ENCODE results near the gene ACIN1.

The ACIN1 gene

DNA sequence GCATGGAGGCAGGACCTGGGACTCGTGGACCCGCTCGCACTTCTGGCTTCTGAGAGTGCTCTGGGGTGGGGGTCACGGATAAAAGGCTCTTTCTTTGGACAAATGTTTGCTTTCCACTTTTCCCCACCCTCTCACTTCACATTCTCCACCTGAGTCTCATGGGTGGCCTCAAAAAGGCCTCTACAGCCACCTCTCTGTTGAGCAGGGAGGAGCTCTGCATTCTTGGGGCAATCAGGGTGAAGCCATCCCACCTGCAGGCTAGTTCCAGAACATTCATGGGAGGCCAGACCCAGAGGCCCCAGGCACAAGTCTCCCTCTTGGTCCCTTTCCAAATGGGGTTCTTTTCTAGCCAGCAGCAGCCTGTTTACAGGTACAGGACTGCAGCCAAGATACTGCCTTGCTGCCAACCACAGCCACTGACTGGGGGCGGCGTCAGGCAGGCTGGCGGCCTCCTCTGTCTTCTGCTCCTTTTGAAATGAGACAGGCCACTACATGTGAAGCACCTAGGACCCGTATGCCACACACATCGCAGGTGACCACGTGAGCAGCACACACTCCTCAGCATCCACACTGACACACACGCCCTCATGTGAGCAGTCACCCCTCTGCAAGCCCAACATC, 42.4 kb upstream of the ACIN1 start:
- H2BK15ac ChIP-seq (ENCODE audit: low read length): no peak overlapping the region
- H3K14ac ChIP-seq (ENCODE audit: low read length): peak overlapping the region; percentile 82
- no peak overlapping the region for H2AK5ac ChIP-seq (ENCODE audit: low read depth, low read length)
- peak overlapping the region; percentile 25 for H3K23ac ChIP-seq (ENCODE audit: low read depth, low read length, poor library complexity)
- peak overlapping the region; percentile 53 for H4K91ac ChIP-seq (ENCODE audit: low read depth, low read length, poor library complexity)
- H2BK120ac ChIP-seq (ENCODE audit: low read depth, low read length): no peak overlapping the region
- no peak overlapping the region for H3K9ac ChIP-seq (ENCODE audit: low read depth, low read length, poor library complexity)
- H3K18ac ChIP-seq (ENCODE audit: low read length): peak overlapping the region; percentile 35
- no peak overlapping the region for H2BK5ac ChIP-seq (ENCODE audit: low read length)
- no peak overlapping the region for H3K4me2 ChIP-seq (ENCODE audit: insufficient read depth, low read length, poor library complexity, severe bottlenecking)
- peak overlapping the region; percentile 58 for H2BK12ac ChIP-seq (ENCODE audit: low read length)
- peak overlapping the region in 1 of 2 donors; percentile 25 for H3K4me3 ChIP-seq (ENCODE audit: low read length in 2 of 2)
- H3K27ac ChIP-seq (replicated peaks; ENCODE audit: low read length): no peak overlapping the region
- H3K9me3 ChIP-seq (replicated peaks in 1 of 2; ENCODE audit: control insufficient read depth in 2 of 2, insufficient read depth in 1 of 2, low read depth in 1 of 2, low read length in 2 of 2): no peaks in the 10 kb centered on the region
- peaks cover 0 to 23% of the 10 kb centered on the region in 2 donors for H3K36me3 ChIP-seq (replicated peaks in 1 of 2; ENCODE audit: control insufficient read depth in 2 of 2, insufficient read depth in 2 of 2, low read length in 2 of 2)
- no peak overlapping the region for H4K8ac ChIP-seq (ENCODE audit: low read depth, low read length)
- DNase-seq (ENCODE audit: low spot score): no peak
- H2AFZ ChIP-seq (ENCODE audit: low read length): no peak overlapping the region
- no CpG with 5 or more reads among the region's 11 CpGs for WGBS, 2 donors (ENCODE audit: extremely low coverage in 2 of 2, insufficient read length in 2 of 2, insufficient replicate concordance in 1 of 2)
- H3K27me3 ChIP-seq (ENCODE audit: control insufficient read depth in 3 of 3, insufficient read depth in 3 of 3, low read depth in 1 of 3, low read length in 3 of 3): no peaks in the 10 kb centered on the region
- no peak overlapping the region for H3K4ac ChIP-seq (ENCODE audit: low read length)
- no peaks in the 10 kb centered on the region for H3K4me1 ChIP-seq (ENCODE audit: control insufficient read depth in 2 of 2, insufficient read depth in 1 of 2, low read depth in 1 of 2, low read length in 2 of 2)
- no peaks in the 10 kb centered on the region for H3K79me1 ChIP-seq (ENCODE audit: low read depth, low read length)

DNA sequence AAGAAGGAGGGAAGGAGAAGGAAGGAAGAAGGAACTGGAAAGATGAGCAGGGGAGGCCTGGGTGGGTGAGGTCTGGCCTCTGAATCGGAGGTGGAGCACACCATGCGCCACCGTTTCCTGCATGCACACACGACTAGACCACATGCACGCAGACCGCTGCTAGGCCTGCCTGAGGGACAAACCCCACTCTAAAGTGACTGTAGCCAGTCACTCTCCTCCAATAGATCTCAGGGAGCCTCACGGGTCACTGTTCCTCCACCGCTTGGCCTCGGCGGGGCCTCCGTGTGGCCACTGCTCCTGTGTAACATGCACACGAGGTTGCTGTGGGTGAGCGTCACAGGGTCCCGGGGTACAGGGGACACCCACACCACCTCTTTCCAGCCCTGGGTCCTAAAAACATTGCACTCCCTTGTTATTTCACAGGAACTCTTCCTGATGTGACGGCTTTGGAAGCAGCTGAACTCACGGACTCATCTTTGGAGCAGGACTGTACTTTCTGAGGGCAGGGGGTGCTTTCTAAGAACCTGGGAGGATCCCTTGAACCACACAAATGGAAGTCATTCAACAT, 41.7 kb upstream of the ACIN1 start:
- no peak overlapping the region for H2AK5ac ChIP-seq (ENCODE audit: low read depth, low read length)
- H3K9ac ChIP-seq (ENCODE audit: low read depth, low read length, poor library complexity): peak overlapping the region; percentile 37
- no peak overlapping the region for H2AFZ ChIP-seq (ENCODE audit: low read length)
- H3K27me3 ChIP-seq (ENCODE audit: control insufficient read depth in 3 of 3, insufficient read depth in 3 of 3, low read depth in 1 of 3, low read length in 3 of 3): no peaks in the 10 kb centered on the region
- peaks cover 0 to 23% of the 10 kb centered on the region in 2 donors for H3K36me3 ChIP-seq (replicated peaks in 1 of 2; ENCODE audit: control insufficient read depth in 2 of 2, insufficient read depth in 2 of 2, low read length in 2 of 2)
- H2BK120ac ChIP-seq (ENCODE audit: low read depth, low read length): no peak overlapping the region
- H2BK5ac ChIP-seq (ENCODE audit: low read length): no peak overlapping the region
- no peak overlapping the region for H3K27ac ChIP-seq (replicated peaks; ENCODE audit: low read length)
- H4K91ac ChIP-seq (ENCODE audit: low read depth, low read length, poor library complexity): no peak overlapping the region
- WGBS, 2 donors (ENCODE audit: extremely low coverage in 2 of 2, insufficient read length in 2 of 2, insufficient replicate concordance in 1 of 2): no CpG with 5 or more reads among the region's 16 CpGs
- H3K9me3 ChIP-seq (replicated peaks in 1 of 2; ENCODE audit: control insufficient read depth in 2 of 2, insufficient read depth in 1 of 2, low read depth in 1 of 2, low read length in 2 of 2): no peaks in the 10 kb centered on the region
- peak overlapping the region; percentile 75 for H3K23ac ChIP-seq (ENCODE audit: low read depth, low read length, poor library complexity)
- no peak overlapping the region for H3K14ac ChIP-seq (ENCODE audit: low read length)
- no peak overlapping the region for H3K4ac ChIP-seq (ENCODE audit: low read length)
- no peak for DNase-seq (ENCODE audit: low spot score)
- H2BK15ac ChIP-seq (ENCODE audit: low read length): no peak overlapping the region
- no peak overlapping the region for H3K4me3 ChIP-seq (ENCODE audit: low read length in 2 of 2)
- H3K4me1 ChIP-seq (ENCODE audit: control insufficient read depth in 2 of 2, insufficient read depth in 1 of 2, low read depth in 1 of 2, low read length in 2 of 2): no peaks in the 10 kb centered on the region
- H3K79me1 ChIP-seq (ENCODE audit: low read depth, low read length): no peaks in the 10 kb centered on the region
- H2BK12ac ChIP-seq (ENCODE audit: low read length): no peak overlapping the region
- peak overlapping the region; percentile 65 for H4K8ac ChIP-seq (ENCODE audit: low read depth, low read length)
- no peak overlapping the region for H3K4me2 ChIP-seq (ENCODE audit: insufficient read depth, low read length, poor library complexity, severe bottlenecking)
- peak overlapping the region; percentile 27 for H3K18ac ChIP-seq (ENCODE audit: low read length)

DNA sequence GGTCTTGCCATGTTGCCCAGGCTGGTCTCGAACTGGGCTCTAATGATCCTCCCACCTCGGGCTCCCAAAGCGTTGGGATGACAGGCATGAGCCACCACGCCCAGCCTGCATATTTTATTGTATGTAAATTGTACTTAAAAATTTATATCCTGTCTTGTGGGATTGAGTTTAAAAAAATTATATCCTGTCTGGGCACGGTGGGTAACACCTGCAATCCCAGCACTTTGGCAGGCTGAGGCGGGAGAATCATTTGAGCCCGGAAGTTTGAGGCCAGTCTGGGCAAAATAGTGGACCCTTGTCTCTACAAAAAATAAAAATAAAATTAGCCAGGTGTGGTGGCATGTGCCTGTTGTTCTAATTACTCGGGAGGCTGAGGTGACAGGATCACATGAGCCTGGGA, 38.0 kb upstream of the ACIN1 start:
- Histone ChIP-seq H4K8ac (ENCODE audit: low read depth, low read length) (no peak overlapping the region), H3K27me3 (ENCODE audit: control insufficient read depth in 3 of 3, insufficient read depth in 3 of 3, low read depth in 1 of 3, low read length in 3 of 3) (no peaks in the 10 kb centered on the region), H3K79me1 (ENCODE audit: low read depth, low read length) (no peaks in the 10 kb centered on the region), H2AFZ (ENCODE audit: low read length) (no peak overlapping the region), H3K4me3 (ENCODE audit: low read length in 2 of 2) (no peak overlapping the region), H4K91ac (ENCODE audit: low read depth, low read length, poor library complexity) (no peak overlapping the region), H3K4ac (ENCODE audit: low read length) (no peak overlapping the region), H3K23ac (ENCODE audit: low read depth, low read length, poor library complexity) (no peak overlapping the region), H3K18ac (ENCODE audit: low read length) (no peak overlapping the region), H3K36me3 (replicated peaks in 1 of 2; ENCODE audit: control insufficient read depth in 2 of 2, insufficient read depth in 2 of 2, low read length in 2 of 2) (peaks cover 0 to 19% of the 10 kb centered on the region in 2 donors), H3K9ac (ENCODE audit: low read depth, low read length, poor library complexity) (no peak overlapping the region), H3K9me3 (replicated peaks in 1 of 2; ENCODE audit: control insufficient read depth in 2 of 2, insufficient read depth in 1 of 2, low read depth in 1 of 2, low read length in 2 of 2) (peaks cover 0 to under 1% of the 10 kb centered on the region in 2 donors), H2BK5ac (ENCODE audit: low read length) (no peak overlapping the region), H2BK120ac (ENCODE audit: low read depth, low read length) (no peak overlapping the region), H3K4me2 (ENCODE audit: insufficient read depth, low read length, poor library complexity, severe bottlenecking) (no peak overlapping the region), H2BK12ac (ENCODE audit: low read length) (no peak overlapping the region), H3K4me1 (ENCODE audit: control insufficient read depth in 2 of 2, insufficient read depth in 1 of 2, low read depth in 1 of 2, low read length in 2 of 2) (no peaks in the 10 kb centered on the region), H3K14ac (ENCODE audit: low read length) (no peak overlapping the region), H2BK15ac (ENCODE audit: low read length) (no peak overlapping the region), H3K27ac (replicated peaks; ENCODE audit: low read length) (no peak overlapping the region), H2AK5ac (ENCODE audit: low read depth, low read length) (no peak overlapping the region)
- no CpG with 5 or more reads among the region's 8 CpGs for WGBS, 2 donors (ENCODE audit: extremely low coverage in 2 of 2, insufficient read length in 2 of 2, insufficient replicate concordance in 1 of 2)
- DNase-seq (ENCODE audit: low spot score): no peak

DNA sequence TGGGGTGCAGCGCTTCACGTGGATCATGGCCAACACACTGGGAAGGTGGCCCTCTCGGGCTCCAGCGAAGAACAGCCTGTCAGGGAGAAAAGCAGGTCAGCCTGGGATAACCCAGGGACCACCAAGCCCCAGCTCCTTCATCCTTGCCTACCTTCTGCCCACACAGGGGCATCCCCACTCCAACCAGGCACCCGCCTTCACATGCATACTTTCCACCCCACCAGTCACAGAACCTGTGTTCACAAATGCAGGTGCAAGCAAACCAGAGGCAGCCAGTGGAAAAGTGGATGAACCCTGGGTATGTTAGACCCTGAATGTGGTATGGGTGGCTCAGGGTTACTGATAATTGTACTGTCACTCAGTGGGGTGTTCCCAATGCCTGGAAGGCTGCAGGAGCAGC, 36.5 kb upstream of the ACIN1 start:
- no peak overlapping the region for H2AFZ ChIP-seq (ENCODE audit: low read length)
- H2BK12ac ChIP-seq (ENCODE audit: low read length): no peak overlapping the region
- H2BK5ac ChIP-seq (ENCODE audit: low read length): no peak overlapping the region
- H2BK15ac ChIP-seq (ENCODE audit: low read length): no peak overlapping the region
- no peak overlapping the region for H3K4me2 ChIP-seq (ENCODE audit: insufficient read depth, low read length, poor library complexity, severe bottlenecking)
- no CpG with 5 or more reads among the region's 5 CpGs for WGBS, 2 donors (ENCODE audit: extremely low coverage in 2 of 2, insufficient read length in 2 of 2, insufficient replicate concordance in 1 of 2)
- H2AK5ac ChIP-seq (ENCODE audit: low read depth, low read length): no peak overlapping the region
- no peaks in the 10 kb centered on the region for H3K4me1 ChIP-seq (ENCODE audit: control insufficient read depth in 2 of 2, insufficient read depth in 1 of 2, low read depth in 1 of 2, low read length in 2 of 2)
- peaks cover 0 to 15% of the 10 kb centered on the region in 2 donors for H3K36me3 ChIP-seq (replicated peaks in 1 of 2; ENCODE audit: control insufficient read depth in 2 of 2, insufficient read depth in 2 of 2, low read length in 2 of 2)
- H3K27me3 ChIP-seq (ENCODE audit: control insufficient read depth in 3 of 3, insufficient read depth in 3 of 3, low read depth in 1 of 3, low read length in 3 of 3): no peaks in the 10 kb centered on the region
- H3K9ac ChIP-seq (ENCODE audit: low read depth, low read length, poor library complexity): no peak overlapping the region
- H4K91ac ChIP-seq (ENCODE audit: low read depth, low read length, poor library complexity): no peak overlapping the region
- H3K23ac ChIP-seq (ENCODE audit: low read depth, low read length, poor library complexity): no peak overlapping the region
- H3K4me3 ChIP-seq (ENCODE audit: low read length in 2 of 2): no peak overlapping the region
- no peak for DNase-seq (ENCODE audit: low spot score)
- H3K27ac ChIP-seq (replicated peaks; ENCODE audit: low read length): no peak overlapping the region
- H3K79me1 ChIP-seq (ENCODE audit: low read depth, low read length): no peaks in the 10 kb centered on the region
- H2BK120ac ChIP-seq (ENCODE audit: low read depth, low read length): no peak overlapping the region
- peak overlapping the region; percentile 12 for H3K14ac ChIP-seq (ENCODE audit: low read length)
- no peak overlapping the region for H3K18ac ChIP-seq (ENCODE audit: low read length)
- H3K9me3 ChIP-seq (replicated peaks in 1 of 2; ENCODE audit: control insufficient read depth in 2 of 2, insufficient read depth in 1 of 2, low read depth in 1 of 2, low read length in 2 of 2): peaks cover 0 to 2% of the 10 kb centered on the region in 2 donors
- no peak overlapping the region for H4K8ac ChIP-seq (ENCODE audit: low read depth, low read length)
- H3K4ac ChIP-seq (ENCODE audit: low read length): no peak overlapping the region
